Measurements from ENCODE around the gene NHLRC1. TPM values are rescaled to one million over a fixed set of nuclear protein-coding genes. Genes with fewer than 3 reads are reported as not detected.
A peak's percentile ranks its signal among the peaks of the same experiment; 100 is the strongest.

The NHLRC1 gene
- total and polyA plus RNA-seq, 9 of the 15 experiments (the other 6 are each of a cell fraction or from before 2014, with no cell fraction given) = not detected

DNA sequence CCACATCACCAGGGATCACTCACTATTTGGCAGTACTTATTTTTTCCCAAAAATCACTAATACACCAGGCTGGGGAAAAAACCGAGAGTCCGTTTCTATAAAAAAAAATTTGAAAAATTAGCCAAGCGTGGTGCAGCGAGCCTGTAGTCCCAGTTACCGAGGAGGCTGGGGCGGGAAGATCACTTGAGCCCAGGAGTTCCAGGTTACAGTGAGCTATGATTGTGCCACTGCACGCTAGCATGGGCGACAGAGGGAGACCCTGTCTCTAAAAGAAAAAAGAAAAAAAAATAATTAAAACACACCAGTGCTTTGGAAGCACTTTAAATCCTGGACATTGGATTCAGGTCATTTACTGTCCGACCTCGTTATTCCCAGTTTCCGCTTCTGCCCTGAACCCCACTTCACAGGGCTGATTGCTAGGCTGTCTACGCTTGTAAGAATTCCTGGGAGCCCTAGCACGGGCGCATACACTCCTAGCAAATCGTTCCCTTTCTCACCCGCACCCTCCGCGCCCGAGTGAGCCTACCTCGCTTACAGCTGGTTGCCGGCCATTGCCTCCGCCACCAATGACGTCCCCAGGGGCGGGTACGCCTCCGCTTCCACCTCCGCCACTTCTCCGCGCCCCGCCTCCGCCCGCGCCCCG is 32.2 kb upstream of the NHLRC1 start, which contains the start of gene TPMT:
Gene TPMT (minus strand): TSS at position 571 of the 643 bp plus-strand sequence. CDS start 5,950 bp downstream, outside the sequence.
- in situ Hi-C loops (cut with MboI) (no loop called here), intact Hi-C loops (cut with micrococcal nuclease) (loop anchor here (5.0 to 10.0 kb wide), 4 partner anchors 108 to 450 kb away; partner anchors contain the start of genes DEK, KIF13A and NUP153)
- ChIA-PET CTCF (ENCODE audit: low intra/inter-chr PET ratio) (no interaction called here), POLR2A (interaction anchor here (0.6 to 0.8 kb wide), 4 partner anchors 10 to 318 kb away, joined by 3 to 4 read pairs (median 4); no protein-coding TSS in a partner anchor)
- ATAC-seq = peak; percentile 84
- Histone ChIP-seq H3K27me3 (ENCODE audit: control insufficient read depth in 2 of 2, insufficient read depth in 2 of 2, low read length in 2 of 2) (no peaks in the 10 kb centered on the region), H2AFZ (ENCODE audit: low read depth, low read length) (peak within 1 kb of the TSS; percentile 95), H4K20me1 (replicated peaks; ENCODE audit: control insufficient read depth, insufficient read depth, low read length) (no peaks in the 10 kb centered on the region), H3K9ac (ENCODE audit: insufficient read depth in 1 of 2, low read depth in 2 of 2, low read length in 2 of 2) (peak within 1 kb of the TSS; percentile 96), H3K27ac (ENCODE audit: extremely low read depth, low read depth, low read length) (peak within 1 kb of the TSS; percentile 86), H3K4me1 (replicated peaks in 1 of 2; ENCODE audit: control insufficient read depth in 2 of 2, insufficient read depth in 2 of 2, low read length in 2 of 2) (peaks cover 14 to 23% of the 10 kb centered on the region in 2 experiments), H3K4me2 (ENCODE audit: insufficient read depth, low read length) (peak within 1 kb of the TSS; percentile 94), H3K4me3 (peak within 1 kb of the TSS; percentile 74), H3K79me2 (ENCODE audit: control insufficient read depth, insufficient read depth, low read length) (peaks cover 40% of the 10 kb centered on the region), H3K36me3 (ENCODE audit: control insufficient read depth, insufficient read depth, low read length) (peaks cover 16% of the 10 kb centered on the region; the same call in 2 of the 3 replicates), H3K9me1 (ENCODE audit: control insufficient read depth, insufficient read depth, low read length) (no peaks in the 10 kb centered on the region), H3K9me3 (replicated peaks; ENCODE audit: control insufficient read depth, insufficient read depth, low read depth, low read length) (no peaks in the 10 kb centered on the region)
- TSS peak; percentile 71 for BruUV-seq (replicated peaks)
- FAIRE-seq = no peak
- WGBS (ENCODE audit: insufficient coverage, low coverage, missing lambda C conversion rate) = under 1% methylated on average over 26 of the region's 34 CpGs
- peak in 1 of 4 experiments; percentile 49 for DNase-seq (ENCODE audit: extremely low read depth in 1 of 4, low spot score in 3 of 4)
- TF ChIP-seq FOXM1 (IDR thresholded peaks at IDR 0.05; ENCODE audit: low read depth) (no peak), FOXM1 (CRISPR knock-in tag; IDR thresholded peaks at IDR 0.05; ENCODE audit: low read depth) (no peak), HLTF (IDR thresholded peaks at IDR 0.05) (peak; percentile 87; the same call in 1 of the 2 replicates), HNRNPH1 (optimal IDR thresholded peaks at IDR 0.05; ENCODE audit: low read depth, low read length) (no peak), RERE (CRISPR knock-in tag; IDR thresholded peaks at IDR 0.05; ENCODE audit: borderline replicate concordance) (no peak), THRB (CRISPR knock-in tag; conservative IDR thresholded peaks at IDR 0.05) (peak; percentile 13; the same call in 1 of the 2 replicates), CREM (IDR thresholded peaks at IDR 0.05; ENCODE audit: low read depth) (peak; percentile 92), ARHGAP35 (IDR thresholded peaks at IDR 0.05; ENCODE audit: partially characterized antibody) (no peak), BCOR (IDR thresholded peaks at IDR 0.05) (peak; percentile 25; the same call in 1 of the 2 replicates), BRF2 (IDR thresholded peaks at IDR 0.05; ENCODE audit: borderline replicate concordance, insufficient read depth, insufficient read length) (no peak), ZNF175 (CRISPR knock-in tag; IDR thresholded peaks at IDR 0.05; ENCODE audit: low read depth) (no peak), LARP7 (IDR thresholded peaks at IDR 0.05) (peak; percentile 91; the same call in 1 of the 2 replicates)
- TF ChIP-seq, protein P1, sequence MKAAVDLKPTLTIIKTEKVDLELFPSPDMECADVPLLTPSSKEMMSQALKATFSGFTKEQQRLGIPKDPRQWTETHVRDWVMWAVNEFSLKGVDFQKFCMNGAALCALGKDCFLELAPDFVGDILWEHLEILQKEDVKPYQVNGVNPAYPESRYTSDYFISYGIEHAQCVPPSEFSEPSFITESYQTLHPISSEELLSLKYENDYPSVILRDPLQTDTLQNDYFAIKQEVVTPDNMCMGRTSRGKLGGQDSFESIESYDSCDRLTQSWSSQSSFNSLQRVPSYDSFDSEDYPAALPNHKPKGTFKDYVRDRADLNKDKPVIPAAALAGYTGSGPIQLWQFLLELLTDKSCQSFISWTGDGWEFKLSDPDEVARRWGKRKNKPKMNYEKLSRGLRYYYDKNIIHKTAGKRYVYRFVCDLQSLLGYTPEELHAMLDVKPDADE (conservative IDR thresholded peaks at IDR 0.05; ENCODE audit: control insufficient read depth, low read depth, low read length) = peak; percentile 28; the same call in 1 of the 2 replicates

Measured in K562 (cell line).